T-helper 2 cell treated with Interferon-gamma antibody and Interleukin-4, amounts not matched to agents 100 ng/mL and 5 ng/mL, for 36 hours (primary cell): ENCODE measurements around the gene STOX2. TPM values are rescaled to one million over a fixed set of nuclear protein-coding genes. Genes with fewer than 3 reads are reported as not detected.

ENCODE experiments used
- intact Hi-C: fragments of 100-400 bp; cut with micrococcal nuclease; formaldehyde crosslinking; loops from one replicate; pipeline ENCODE4 v1.15.1; 2023
- total RNA-seq: library from RNA; stranded (reverse); gene quantifications from 2 replicates; pipeline ENCODE4 v1.2.3, GENCODE V29; 2022

STOX2 gene
- 0.02 TPM in 1 of 2 replicates, not detected in the other for total RNA-seq

DNA sequence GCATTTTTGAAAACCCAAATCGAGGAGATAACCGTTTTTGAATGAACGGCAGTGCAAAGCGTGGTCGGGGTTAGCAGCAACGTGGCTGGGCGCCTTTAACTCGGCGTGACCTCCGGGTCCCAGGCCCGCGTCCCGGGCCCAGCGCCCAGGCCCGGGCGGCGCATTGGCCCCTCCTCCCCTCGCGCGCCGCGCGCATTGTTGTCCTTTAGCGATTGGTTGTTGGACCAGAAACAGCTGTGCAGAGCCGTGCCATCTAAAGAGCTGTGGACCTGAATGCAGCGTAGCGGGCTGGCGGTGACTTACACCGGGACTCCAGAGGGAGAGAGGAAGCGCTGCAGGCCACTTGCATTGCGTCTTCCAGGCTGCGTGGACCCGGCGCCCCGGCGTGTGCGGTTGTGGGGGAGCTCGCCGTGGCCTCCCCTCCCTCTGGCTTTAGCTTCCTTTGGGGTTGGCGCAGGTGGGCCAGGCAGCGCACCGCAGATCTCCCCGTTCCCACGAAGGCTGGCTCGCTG, at the start of gene STOX2:
STOX2 (plus strand) TSS at position 227 of the 512 bp plus-strand sequence. CDS start 1,484 bp downstream, outside the sequence.
- intact Hi-C loops, result loop anchor here (5.0 kb wide), 1 partner anchor 1112 kb away; the partner anchor contains the start of gene HELT

DNA sequence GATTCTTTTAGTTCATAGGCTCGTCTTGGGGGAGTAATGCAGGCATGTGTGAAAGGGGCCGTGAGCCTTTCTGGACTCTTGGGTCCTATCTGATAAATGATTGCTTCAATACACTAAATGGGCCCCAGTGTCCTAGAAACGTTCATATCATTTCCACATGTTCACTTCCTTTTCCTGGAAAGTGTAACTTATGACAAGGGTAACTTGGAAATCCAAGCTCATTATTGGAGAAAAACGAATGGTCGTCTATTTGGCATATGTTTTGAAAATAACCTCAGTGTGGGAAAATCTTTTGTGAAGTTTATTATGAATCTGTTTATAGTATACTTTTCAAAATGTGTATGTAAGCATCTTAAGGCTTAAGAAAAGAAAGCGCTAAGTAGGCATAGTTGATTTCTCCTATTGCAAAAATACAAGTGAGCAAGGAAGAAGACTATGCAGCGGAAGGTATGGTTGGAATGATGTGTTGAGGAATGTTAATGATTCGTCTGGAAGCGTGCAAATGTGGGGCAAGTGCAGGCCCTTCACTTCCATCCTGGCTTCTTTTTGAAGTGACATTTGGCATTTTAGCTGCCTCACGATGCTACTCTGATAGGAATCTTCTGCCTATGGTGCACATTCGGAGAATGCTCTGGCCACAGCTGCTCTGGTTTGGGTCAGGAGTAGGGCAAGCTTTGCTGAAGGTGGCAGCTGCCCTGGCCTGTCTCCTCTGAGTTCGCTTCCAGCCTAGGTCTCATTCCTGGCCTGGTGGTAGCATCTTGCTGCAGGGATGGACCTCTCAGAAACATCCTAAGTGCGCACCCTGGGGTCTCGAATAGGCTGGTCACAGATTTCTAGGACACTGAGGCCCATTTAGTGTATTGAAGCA, 49.5 kb upstream of the STOX2 start:
- intact Hi-C loops, result no loop called here

DNA sequence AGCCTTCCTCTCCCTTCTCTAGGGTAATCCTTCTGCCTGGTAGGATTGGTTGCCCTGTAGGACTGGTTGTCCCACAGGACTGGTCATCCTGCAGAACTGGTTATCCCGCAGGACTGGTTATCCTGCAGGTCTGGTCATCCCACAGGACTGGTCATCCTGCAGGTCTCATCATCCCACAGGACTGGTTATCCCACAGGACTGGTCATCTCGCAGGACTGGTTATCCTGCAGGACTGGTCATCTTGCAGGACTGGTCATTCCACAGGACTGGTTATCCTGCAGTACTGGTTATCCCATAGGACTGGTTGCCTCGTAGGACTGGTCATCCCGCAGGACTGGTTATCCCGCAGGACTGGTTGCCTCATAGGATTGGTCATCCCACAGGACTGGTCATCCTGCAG, 48.1 kb upstream of the STOX2 start:
- intact Hi-C loops, result no loop called here

GRCh38 chr4:183858011-183858615, 47.0 kb upstream of the STOX2 start:
- intact Hi-C loops, result no loop called here

DNA sequence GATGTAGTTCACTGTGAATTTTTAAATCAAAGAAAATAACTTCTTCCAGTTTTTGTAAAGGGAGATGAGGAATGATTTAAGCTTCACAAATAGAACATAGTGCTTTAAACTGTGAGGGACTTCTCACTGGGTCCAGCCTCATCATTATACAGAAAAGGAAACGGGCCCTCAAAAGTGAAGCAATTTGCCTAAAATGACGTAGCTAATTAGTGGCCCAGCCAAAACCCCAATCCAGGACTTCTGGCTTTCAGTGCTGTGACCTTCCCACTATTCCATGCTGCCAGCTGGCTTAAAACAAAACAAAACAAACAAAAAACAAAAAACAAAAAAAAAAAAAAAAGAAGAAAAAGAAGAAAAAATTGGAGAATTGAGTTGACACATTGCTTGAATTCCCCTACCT, 45.0 kb upstream of the STOX2 start:
- intact Hi-C loops, result no loop called here

DNA sequence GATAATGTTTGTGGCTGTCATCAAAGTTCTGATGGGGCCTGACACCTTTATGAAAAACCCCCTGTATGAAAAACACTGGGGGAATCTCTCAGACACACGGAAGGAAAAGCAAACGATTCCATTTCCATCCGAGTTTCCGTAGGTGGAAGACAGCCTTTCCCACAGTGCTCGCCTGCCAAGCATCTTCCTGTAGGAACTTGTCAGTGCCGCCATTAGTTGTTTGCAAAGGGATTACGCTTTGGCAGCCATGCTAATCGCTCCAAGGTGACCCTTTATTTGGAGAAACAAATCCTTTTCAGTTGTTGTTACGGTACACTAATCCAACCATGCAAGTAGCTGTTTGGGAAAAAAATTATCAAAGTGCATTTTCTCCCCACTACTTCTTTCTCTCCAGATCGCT, 44.4 kb upstream of the STOX2 start:
- intact Hi-C loops, result no loop called here

DNA sequence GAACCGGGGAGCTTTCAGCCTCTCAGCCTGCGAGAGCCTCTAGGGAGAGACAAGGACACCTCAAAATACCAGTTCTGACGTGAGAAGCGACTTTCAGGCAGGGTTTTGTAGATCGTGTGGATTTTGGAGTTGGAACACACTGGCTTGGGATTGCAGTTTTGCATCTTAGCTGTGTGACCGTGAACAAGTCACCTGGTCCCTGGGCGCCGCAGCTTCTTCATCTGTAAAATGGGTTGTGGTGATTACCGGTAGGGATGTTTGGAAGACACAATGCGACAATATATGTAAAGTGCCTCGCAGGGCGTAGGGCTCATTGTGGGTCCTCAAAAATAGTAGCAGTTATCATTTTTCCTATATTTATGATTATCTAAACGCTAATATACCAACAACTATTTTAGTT, 43.7 kb upstream of the STOX2 start:
- intact Hi-C loops, result no loop called here

- intact Hi-C loops, result no loop called here
These were observed 41.8 kb upstream of the STOX2 start for GRCh38 chr4:183863155-183863825.

- intact Hi-C loops, result no loop called here
These were observed 37.9 kb upstream of the STOX2 start for GRCh38 chr4:183867247-183867646.

GRCh38 chr4:183870997-183871396, 34.1 kb upstream of the STOX2 start:
- intact Hi-C loops, result no loop called here

- intact Hi-C loops, result no loop called here
These were observed 33.5 kb upstream of the STOX2 start for GRCh38 chr4:183871581-183871980.

GRCh38 chr4:183872531-183872930, 32.6 kb upstream of the STOX2 start:
- intact Hi-C loops, result no loop called here

- intact Hi-C loops, result no loop called here
These were observed 31.5 kb upstream of the STOX2 start for GRCh38 chr4:183873409-183874185.

DNA sequence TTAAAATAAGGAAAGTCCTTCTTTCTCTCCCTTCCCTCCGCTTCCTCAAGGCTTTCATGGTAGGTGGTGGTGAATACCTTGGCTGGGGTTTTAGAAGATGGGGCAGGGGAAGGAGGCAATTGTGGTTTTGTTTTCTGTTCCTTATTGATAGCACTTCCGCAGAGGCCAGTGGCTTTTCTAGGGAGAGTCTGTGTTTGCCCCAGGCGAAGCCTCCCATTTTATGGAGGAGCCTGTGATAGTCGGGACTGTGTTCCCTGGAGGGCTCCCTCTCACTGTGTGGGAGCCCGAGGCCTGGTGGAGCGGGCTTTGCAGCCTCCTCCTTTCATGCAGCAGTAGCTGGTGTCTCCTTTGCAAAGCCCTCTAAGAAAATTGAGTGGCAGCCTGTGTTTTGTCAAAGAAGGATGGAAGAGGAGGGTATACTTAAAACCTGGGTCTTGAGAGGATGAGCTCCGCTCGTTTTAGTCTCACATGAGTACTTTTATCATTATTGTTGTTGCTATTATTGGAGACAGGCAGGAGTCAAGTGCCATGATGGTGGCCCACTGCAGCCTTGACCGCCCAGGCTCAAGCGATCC, 29.8 kb upstream of the STOX2 start:
- intact Hi-C loops, result no loop called here

- intact Hi-C loops, result no loop called here
These were observed 28.7 kb upstream of the STOX2 start for GRCh38 chr4:183876268-183876934.

DNA sequence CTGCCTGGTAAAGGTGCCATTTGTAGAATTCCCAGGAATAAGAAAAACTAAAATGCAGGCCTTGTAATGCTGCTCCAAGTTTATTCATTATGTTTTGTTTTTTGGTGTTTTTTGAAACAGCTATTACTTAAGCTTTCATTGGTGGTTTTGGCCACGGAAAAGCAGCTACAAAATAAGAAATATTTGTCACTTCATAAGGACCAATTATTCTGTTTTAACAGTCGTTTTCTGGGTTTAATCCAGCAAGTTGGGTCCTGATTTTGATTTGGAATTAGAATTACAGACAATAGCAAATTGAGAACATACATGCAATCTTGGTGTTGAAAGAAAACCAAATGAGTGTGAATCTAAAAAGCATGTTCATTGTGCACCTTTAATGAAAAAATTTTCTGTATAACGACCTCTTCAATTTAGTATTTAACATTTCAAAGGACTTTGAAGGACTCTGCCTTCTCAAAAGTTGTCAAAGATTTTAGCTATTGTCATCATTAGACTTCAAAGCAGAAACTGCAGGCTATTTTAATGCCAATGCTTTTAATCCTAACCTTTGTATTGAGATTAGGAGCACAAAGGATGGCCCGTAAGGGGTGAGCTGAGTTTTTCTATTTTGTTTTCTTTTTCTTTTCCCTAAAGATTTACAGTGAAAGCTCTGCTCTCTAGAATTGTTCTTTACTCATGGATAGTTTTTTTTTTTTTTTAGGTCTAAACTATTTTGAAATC, 26.7 kb upstream of the STOX2 start:
- intact Hi-C loops, result no loop called here

GRCh38 chr4:183885205-183885720, 19.8 kb upstream of the STOX2 start:
- intact Hi-C loops, result no loop called here

GRCh38 chr4:183887351-183887750, 17.8 kb upstream of the STOX2 start:
- intact Hi-C loops, result no loop called here

DNA sequence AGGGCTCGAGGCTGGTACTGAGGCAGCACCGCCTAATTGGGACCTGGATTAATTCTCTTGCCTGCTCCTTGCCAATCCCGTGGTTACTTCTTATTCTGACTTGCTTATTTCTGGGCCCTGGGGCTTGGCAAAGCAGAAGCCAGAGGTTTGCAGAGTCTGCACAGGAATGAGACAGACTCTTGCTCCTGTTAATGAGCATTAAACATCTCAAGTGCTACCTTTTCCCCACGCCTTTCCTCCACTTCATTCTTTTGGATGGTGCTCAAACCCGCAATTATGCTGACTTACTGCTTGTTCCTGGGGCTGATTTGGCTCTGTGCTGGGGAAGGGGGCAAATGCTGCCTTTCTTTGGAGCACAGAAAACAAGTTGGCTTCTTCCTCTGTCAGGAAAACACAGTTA, 16.5 kb upstream of the STOX2 start:
- intact Hi-C loops, result no loop called here
